SIG-M5 treated with dmso at 0.1 percent for 504 hours (cell line): Measurements from ENCODE around the gene NPPA.
"Not testable (repeated sequence)": the region's sequence is repeated elsewhere in the genome, so short reads cannot be mapped to it uniquely, and the experiment has no call there.

Experiments
- DNase-seq: peaks from one replicate; lab custom pipeline; 2025; ENCODE audit not compliant: unreplicated experiment; lab: John Stamatoyannopoulos, UW

Gene NPPA

DNA sequence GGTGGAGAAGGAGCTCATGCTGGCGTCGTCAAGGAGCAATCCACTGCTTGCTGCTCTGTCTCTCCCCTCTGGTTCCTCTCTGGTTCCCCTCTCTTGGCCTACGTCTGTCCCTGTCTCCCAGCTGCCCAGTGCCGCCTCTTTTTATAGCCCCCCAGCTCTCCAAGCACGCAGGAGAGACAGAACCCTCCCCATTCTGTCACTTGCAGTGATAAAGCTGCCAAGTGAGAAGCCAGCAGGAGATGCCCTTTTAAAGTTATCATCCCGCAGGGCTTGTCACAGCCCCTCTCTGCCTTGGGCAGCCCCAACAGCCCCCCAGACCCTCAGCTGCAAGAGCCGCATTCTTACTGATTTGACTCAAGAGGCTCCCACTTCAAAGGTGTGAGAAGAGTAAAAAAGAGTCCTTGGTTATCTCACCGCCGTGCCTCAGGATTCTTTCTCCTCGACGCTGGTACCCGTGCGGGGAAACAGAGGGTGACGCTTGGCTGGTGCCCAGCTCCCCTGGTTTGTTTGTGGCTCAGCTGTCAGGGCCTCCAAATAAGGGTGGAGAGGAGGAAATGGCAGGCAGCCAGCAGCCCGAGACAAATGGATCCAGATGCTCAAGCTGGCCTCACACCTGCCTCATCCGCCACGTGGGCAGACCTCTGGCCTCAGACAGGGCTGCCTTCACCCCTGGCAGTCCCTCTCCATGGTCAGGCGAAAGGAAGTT, at the start of gene NPPA:
Gene NPPA, minus strand, starts transcription at position 117 of the 706 bp plus-strand sequence. Its CDS starts 99 bp downstream, at position 18.
- DNase-seq, result no peak

- DNase-seq, result not testable (repeated sequence)
These were observed 46.9 kb upstream of the NPPA start for GRCh38 chr1:11894501-11894900.

DNA sequence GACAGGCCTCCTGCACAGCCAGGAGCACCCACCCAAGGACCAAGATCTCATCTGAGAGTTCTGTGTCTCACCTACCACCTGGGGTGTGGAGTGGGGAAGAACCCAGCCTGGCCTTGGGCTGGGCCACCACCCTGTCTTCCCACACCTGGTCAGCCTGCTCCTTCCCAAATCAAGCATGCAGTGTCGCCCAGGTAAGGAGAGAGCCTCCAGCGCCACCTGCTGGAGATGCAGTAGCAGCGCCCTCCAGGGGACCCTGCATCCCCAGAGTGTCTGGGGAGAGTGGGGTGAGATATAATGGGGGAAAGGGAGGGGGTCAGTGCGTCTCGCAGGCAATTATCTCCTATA, 46.3 kb upstream of the NPPA start:
- DNase-seq, result peak; percentile 23

DNA sequence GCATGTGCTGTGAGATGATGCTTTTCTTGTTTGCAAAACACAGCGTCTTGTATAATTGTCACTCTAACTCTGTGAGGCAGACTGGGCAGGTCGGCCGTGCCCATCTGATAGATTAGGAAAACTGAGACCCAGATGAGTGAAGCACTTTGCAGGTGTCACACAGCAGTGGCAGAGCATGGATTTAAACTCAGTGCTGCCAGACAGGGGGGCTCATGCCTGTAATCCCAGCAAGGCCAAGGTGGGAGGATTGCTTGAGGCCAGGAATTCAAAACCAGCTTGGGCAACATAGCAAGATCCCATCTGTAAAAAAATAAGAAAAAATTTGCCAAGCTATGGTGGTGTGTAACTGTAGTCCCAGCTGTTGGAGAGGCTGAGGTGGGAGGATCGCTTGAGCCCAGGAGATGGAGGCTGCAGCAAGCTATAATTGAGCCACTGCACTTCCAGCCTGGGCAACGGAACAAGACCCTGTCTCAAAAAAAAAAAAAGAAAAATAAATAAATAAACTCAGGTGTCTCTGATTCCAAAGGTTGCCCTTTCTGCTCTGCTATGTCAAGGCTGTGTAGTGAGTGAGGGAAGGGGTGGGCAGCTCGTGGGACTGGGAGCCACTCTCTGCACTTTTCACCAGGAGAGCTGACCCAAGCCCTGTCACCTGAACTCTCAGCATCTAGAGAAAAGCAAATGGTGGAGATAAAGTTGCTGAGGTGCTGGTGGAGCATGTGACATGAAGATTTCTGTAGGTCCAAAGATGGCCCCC, 44.0 kb upstream of the NPPA start:
- no peak for DNase-seq

GRCh38 chr1:11888877-11889208, 41.3 kb upstream of the NPPA start:
- no peak for DNase-seq

DNA sequence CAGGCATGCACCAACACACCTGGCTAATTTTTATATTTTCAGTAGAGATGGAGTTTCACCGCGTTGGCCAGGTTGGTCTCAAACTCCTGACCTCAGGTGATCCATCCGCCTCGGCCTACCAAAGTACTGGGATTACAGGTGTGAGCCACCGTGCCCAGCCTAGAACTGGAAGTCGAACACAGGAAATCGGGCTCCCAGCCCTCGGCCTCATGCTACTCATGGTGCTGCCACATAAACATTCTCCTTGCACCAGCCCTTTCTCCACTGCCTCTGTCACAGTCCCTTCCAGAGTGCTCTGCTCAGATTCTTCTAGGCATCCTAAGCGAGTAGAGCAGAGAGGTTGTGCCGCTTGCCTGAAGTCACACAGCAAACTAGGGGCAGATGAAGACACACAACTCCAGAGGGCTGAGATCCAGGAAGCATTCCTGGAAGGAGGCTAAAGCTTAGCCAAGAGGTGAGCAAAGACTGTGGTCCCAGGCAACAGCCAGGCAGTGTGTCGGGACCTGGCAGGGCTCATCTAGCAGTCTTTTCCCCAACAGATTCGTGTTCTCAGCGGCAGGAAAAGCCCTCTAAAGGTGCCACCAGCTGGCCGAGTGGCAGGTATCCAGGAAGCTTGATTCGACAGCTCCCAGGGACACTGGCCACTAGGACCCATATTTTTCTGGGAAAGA, 40.8 kb upstream of the NPPA start:
- DNase-seq, result no peak

DNA sequence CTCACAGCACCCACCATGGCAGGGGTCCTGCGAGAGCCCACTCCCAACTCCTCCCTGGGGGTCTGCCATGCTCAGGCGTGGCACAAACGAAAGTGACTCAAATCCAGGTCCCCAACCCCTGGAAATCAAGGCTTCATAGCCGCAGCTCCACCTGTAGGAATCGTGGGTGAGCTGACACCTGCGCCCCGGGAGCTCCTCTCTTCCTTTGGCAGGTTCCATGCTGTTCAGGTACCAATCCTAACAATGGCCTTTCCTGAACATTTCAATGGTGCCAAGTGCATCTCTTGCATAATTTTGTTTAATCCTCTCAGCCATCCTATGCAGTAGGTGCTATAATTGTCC, 40.1 kb upstream of the NPPA start:
- no peak for DNase-seq

DNA sequence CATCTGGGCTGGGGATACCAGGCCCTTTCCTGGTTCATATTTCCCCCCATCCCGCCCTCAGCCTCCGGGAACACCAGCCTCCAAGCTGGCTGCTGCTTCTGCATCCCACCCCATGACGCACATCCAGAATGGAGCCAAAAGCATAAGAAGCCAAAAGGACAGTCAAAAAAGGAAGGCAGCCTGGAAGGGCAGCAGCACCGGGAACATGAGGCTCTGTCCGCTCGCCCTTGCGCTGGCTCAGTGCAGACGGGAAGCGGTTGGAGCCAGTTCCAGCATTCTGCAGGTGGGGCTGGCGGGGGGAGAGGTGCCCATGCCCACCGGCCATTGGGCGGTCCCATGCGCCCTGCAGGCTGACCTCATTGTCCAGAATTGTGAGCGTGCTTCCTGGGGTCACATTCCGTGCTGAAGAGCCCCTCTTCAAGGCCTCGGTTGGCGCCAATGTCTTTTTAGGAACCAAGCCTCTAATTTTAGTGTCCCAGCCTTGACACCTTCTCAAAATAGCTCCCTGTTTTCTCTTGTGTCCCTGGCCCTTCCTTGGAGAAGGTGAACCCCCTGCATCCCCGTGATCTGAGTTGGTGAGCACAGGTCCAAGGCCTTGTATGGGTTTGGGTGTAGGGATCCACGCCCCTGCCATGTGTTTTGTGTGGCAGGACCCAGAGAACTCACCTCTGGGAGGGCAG, 39.5 kb upstream of the NPPA start:
- DNase-seq, result no peak

DNA sequence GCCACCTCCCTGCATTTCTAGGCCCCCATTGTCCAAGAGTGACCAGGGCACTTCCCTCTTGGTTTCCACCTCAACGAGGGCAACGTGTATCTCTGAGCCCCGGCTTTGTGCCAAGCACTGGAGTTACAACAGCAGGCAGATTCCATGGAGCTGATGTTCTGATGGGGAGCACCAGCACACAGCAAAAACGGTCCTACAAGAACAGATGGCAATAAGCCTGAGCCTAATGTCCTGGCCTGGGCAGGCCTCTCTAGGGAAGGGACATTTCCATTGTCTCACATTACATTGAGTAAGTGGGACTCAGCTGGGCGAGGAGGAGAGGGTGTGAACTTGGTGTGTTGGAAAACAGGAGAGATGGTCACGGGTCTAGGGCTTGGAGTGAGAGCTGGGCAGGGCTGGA, 38.3 kb upstream of the NPPA start:
- DNase-seq, result no peak

- DNase-seq, result no peak
These were observed 35.4 kb upstream of the NPPA start for GRCh38 chr1:11882814-11883538.

DNA sequence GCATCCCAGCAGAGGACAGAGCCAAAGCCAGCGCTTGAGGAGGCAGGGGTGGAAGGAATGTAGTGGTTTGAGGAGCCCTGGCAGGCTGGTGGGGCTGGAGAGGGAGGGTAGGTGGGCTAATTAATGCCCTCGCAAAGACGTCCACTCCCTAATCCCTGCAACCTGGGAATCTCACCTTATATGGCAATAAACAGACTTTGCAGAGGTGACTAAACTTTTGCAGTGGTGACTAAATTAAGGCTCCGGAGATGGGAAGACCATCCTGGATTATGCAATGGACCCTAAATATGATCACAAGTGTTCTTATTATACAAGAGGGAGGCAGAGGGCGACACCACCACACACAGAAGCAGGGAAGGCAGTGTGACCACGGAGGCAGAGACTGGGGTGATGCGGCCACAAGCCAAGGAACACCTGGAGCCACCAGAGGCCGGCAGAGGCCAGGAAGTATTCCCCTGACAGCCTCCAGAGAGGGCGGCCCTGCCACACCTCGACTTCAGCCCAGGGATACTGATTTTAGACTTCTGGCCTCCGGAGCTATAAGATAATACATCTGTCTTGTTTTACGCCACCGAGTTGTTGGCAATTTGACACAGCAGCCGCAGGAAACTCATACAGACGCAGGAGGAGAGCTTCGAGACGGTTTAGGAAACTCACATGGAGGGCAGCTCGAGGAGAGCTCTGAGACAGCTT, 34.3 kb upstream of the NPPA start:
- no peak for DNase-seq

DNA sequence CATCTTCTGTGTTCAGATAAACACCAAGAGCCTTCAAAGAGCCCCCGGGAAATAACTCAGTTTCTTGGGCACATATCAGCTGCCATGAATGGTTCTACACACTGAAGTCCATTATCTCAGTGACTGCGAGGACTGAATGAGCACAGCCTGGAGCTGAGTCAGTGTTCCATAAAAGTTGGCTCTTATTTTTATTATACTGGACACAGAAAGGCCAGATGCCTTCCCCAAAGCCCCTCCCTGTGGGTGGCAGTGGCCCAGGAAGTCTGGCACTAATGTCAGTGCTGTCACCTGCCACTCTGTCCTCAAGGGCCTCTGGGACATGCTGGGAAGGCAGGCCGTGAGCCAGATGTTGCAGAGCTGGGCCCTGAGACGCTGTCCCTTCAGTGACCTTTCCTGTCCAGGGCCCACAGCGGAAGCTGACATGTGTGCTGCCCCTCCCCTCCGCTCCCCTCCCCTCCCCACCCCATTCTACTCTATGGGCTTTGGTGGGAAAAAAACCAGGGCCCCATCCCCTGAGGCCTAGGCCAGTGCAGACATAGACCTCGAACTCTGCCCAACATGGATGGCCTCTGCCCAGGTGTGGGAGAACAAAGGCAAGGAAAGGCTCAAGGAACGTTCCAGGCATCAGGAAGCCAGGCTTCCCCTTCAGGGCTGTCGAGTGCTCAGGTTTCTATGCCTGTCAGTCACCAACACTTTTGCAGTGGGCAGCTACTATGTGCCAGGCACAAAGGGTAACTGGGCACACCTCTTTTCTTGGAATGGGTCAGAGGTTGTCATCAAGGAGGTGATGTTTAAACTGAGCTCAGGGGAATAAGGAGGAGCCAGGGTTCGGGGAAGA, 33.5 kb upstream of the NPPA start:
- DNase-seq, result no peak

DNA sequence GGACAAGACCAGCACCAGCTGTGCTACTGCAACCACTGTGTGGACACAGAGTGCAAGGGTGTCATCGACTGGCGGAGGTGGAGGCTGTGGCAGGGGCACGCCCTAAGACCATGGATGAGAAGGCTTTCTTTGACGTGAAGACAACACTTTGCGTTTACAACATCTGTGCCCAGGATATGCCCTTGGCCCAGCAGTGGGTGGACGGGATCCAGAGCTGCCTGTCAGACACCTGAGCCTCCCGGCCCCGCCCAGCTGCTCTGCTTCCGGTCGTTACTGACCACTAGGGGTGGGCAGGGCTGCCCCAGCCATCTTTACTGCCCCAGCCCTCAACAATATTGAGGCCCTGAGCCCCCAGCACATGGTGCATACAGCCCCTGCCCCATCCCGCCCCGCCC, 32.6 kb upstream of the NPPA start:
- no peak for DNase-seq

- no peak for DNase-seq
These were observed 32.0 kb upstream of the NPPA start for GRCh38 chr1:11879311-11880180.

DNA sequence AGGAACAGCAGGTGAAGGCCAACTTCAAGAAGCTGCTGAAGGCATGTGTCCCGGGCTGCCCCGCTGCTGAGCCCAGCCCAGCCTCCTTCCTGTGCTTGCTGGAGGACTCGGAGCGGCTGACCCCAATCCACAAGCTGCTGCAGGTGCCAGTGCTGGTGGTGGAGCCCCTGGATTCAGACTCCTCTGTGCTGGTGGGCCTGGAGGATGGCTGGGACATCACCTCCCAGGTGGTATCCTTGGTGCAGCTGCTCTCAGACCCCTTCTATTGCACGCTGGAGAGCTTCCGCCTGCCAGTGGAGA, 31.3 kb upstream of the NPPA start:
- no peak for DNase-seq

DNA sequence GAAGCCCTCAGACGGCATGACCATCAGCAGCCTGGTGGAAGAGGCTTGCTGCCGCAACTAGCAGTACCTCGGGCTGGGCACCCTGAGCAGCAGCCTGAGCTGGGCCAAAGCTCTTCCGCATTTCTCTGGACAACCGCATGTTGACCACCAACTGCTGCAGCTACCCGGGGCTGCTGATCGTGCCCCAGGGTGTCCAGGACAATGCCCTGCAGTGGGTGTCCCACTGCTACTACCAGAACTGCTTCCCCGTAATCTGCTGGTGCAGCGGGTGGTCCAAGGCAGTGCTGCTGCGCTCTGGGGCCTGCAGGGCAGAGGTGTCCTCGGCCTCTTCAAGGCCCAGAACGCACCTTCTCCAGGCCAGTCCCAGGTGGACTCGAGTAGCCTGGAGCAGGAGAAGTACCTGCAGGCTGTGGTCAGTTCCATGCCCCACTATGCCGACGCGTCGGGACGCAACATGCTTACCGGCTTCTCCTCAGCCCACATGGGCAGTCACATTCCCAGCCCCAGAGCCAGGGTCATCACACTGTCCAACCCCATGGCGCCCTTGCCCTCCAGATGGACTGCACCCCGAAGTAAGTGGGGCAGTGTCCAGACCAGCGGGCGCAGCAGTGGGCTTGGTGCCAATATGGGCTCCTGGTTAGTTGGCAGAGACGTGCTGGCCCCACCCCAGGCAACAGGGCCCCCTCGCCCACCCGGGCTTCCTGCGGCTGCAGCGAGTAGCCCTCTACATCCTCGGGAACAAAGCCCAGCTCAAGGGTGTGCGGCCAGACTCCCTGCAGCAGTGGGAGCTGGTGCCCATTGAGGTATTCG, 30.7 kb upstream of the NPPA start:
- DNase-seq, result no peak

DNA sequence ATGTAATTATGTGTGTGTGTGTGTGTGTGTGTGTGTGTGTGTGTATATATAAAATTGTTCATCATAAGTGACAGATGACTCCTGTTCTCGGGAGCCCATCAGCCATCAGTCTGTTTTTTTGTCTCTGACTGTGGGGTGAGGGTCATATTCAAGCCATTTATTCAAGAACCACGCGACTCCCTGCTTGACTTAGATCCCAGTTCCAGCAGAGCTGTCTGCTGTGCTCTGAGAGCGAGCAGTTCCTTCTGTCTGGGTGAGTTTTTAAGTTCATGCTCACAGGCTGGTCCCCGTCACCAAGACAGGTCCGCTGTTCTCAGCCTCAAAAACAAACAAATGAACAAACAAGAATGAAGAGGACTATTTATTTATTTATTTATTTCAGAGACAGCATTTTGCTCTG, 29.5 kb upstream of the NPPA start:
- no peak for DNase-seq

- DNase-seq, result no peak
These were observed 27.5 kb upstream of the NPPA start for GRCh38 chr1:11875094-11875493.
